Loucy (cell line): Measurements from ENCODE around the gene NEUROG3.

Experiments
- CTCF ChIP-seq: fragments of 200-600 bp; sonication (generic); conservative IDR thresholded peaks from 2 replicates; pipeline ENCODE4 v1.5.1; 2014; ENCODE audit warnings: mild to moderate bottlenecking, antibody characterized with exemption, low read length
- EZH2phosphoT487 ChIP-seq: fragments of 200-600 bp; IDR thresholded peaks from 2 replicates; pipeline ENCODE4 v1.6.1; 2018; ENCODE audit warnings: antibody characterized with exemption, mild to moderate bottlenecking, moderate library complexity, borderline replicate concordance

GRCh38 chr10:69533658-69534057, 39.6 kb downstream of the NEUROG3 start:
- TF ChIP-seq CTCF (no peak), EZH2phosphoT487 (no peak)
